NCI-H446 (cell line): ENCODE measurements around the gene RAB25.
"Not testable (repeated sequence)": the region's sequence is repeated elsewhere in the genome, so short reads cannot be mapped to it uniquely, and the experiment has no call there.

ENCODE experiments used
- DNase-seq, 2 experiments: peaks; one replicate each; lab custom pipeline; 2025; lab: John Stamatoyannopoulos, UW

The RAB25 gene

DNA sequence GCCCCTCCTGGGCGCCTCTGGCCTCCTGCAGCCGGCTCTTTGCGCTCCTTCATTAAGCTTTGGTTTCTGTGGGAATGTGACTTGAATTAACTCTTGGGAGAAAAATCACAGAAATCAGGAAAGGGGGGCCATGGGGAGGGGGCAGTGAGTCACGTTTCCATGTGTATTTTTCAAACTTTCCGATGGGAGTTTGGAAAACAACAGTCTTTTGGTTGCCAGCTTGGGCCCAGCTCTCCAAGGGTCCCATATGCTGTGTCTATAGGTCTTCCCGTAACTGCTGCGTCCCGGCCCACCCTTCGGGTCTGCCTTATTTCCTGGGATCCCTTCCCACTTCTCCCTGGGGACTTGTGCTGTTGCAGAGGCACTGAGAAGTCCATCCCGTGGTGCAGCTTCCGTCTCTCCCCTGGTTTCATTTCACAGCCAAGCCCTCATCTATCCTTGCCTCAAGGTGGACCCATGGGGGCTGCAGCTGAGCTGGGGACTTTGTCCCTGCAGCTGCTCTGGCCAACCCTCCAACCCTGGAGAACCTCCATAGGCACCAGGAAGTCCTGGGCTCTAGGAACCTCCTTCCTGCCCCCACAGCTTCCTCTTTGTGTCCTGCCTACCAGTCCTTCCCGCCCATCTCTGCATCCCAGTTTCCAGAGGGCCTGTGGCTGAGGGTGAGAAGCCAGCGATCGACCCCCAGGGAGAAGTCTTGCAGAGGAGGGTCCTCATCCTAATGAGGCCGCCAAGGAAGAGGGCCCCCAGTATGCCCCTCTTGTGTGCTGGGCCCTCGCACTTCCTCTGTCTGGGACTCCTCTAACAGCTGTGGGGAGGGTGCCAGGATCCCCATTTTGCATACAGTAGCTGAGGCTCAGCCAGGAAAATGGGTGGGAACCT, 41.9 kb downstream of the RAB25 start:
- DNase-seq, result no peak

DNA sequence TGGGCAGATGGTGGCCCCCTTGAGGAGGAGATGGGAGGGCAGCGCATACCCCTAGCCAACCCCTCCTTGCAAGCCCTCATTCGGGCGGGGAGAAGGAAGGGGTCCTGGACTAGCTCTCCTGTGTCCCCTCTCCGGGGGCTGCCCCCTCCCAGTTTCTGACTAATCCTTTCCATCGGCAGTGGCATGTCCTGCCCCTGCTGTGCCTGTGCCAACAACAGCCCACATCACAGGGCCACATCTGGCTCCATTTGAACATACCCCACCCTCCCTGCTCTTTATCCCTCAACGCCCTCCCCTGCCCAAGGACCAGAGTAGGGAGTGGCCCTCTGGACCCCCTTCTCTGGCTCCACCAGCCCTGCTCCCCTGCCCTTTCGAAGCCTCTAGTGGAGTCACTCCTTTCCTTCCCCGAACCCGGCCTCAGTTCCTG, 42.6 kb downstream of the RAB25 start:
- no peak for DNase-seq

DNA sequence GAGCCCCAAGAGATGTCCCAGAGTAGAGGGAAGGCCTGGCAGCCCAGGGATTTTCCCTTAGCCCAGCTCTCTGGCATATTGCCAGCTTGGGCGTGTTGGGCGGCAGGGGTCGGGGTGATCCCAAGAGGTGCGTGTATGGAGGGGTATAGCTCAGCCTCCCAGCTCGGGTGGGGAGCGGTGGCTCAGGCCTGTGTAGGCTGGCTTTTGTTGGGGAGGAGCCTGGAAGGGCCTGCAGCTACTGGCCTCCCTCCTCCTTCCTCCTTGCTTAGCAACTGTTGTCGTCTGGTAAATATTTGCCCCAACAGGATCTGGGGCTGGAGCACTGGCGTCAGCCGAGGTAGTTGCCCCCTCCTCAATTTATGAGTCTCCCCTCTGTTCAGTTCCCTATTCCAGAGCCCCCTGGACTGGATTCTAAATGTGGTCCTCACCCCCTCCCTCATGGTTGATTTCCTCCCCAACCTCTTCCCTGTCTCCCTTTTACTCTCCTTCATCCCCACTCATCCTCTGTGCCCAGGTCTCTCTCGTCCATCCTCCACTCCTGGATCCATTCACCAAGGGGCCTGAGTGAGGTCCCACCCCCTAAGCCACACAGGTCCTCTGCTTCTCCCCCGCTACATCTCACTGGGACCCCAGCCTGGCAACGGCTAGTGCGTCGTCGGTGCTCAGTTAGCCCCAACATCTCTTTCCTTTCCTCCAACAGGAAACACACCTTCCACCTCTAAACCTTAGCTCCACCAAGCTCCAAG, 43.3 kb downstream of the RAB25 start:
- no peak for DNase-seq

DNA sequence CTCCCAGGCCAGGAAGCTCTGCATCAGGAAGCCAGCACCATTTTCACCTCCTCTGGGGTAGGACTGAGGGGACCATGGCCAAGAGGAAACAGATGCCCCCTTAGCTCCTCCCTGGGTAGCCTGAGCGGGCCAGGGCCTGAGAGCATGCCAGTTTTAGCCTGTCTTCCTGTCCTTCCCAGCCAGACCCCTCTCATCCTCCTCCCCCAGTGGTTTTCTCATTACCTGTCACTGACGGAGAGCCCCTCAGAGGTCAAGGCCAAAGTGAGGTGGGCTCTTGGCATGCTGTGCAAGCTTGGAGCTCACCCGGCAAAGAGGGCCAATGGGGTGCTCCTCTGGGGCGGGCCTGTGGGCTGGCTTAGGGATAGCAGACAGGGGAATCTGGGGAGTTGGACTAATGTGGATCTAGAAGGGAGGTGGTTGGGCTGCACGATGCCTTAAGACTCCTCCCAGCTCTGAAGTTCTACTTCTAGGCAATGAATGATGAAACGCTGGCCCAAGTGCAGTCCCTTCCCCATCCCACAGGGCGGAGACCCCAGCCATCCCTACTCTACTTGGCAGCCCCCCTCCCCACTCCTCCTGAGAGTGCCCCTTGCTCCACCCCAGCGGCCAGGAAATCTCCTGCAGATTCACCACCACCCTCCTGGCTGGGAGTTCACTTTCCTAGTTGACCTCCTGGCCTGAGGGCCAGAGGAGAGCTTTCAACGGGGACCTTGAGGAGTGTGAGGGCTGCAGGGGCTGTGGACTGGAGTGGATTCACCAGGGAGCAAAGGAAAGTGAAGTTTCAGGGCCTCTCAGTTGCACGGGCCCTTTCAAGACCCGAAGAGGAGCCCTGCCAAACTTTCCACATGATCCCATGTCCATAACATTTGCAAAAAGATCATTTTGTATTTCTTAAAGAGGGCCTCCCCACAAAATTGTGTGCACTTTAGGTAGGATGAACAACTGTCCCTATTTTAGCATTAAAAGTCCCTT, 44.2 kb downstream of the RAB25 start:
- DNase-seq, result no peak

DNA sequence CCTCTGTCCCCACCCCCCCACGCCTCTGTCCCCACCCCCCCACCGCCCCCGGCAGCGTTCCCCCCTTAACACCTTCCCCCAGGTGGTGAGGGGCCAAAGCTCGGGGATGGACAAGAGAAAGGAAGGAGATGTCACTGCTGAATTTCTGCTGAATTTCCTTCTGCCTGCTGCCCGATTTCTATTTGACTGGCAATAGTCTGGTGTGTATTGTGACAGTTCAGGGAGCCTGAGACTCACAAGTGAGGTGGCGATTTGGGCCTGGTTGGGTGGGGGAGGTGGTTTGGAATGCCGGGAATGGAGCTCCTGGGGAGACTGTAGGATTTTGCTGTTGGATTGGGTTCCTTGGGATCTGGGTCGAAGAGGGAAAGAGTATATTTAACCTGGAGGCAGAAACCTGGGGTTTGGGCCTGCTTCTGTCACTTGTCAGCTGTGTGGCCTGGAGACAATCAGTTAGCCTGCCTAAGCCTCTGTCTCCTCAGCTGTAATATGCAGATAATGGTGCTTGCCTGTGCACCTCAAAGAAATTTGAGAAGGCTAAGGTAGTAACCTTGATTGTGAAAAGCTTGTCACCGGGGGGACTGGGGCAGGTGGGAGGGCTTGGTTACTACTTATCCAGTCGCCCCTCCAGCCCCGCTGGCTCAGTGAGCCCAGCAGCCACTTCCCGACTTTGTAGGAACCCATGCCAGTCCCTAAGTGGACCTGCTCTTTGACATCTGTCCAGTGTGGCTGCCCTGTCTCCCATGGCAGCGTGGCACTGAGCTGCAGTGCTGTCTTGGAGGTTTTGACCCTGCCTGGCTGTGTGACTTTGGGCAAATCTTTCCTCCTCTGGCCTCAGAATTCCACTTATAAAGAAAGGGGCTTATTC, 45.9 kb downstream of the RAB25 start:
- DNase-seq, result no peak

DNA sequence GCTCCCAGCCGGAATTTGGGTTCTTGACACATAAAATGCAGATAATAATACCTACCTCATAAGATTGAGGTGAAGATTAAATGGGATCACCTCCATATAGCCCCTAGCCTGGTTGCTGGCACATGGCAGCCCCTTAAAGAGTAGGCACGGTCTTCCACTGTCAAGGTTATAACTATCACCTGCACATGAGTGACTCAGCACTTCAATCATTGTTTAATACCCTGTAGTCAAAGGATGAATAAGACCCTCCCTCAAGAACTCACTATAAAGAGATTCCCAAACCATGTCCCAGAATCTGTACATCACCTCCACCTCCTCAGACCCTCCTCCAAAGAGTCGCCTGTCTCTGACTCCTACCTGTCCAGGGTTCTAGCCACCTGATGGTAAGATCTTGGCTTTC, 47.1 kb downstream of the RAB25 start:
- DNase-seq, result no peak

DNA sequence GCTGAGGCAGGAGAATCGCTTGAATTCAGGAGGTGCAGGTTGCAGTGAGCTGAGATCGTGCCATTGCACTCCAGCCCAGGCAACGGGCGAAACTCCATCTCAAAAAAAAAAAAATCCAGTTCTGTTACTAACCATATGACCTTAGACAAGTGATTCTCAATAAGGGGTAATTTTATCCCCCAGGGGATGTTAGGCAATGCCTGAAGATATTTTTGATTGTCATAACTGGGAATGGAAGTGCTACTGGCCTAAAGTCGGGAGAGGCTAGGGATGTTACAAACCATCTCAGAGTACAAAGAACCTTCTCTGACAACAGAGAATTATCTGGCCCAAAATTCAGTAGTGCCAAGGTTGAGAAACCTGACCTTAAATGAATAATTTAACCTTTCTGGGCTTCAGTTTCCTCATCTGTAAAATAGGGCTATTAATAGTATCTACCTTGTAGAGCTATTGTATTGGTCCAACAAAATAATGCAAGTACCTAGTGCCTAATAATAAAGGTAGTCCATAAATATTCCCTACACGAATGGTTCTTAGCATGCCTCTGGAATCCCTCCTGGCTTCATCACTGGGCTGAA, 47.8 kb downstream of the RAB25 start:
- DNase-seq, result no peak

DNA sequence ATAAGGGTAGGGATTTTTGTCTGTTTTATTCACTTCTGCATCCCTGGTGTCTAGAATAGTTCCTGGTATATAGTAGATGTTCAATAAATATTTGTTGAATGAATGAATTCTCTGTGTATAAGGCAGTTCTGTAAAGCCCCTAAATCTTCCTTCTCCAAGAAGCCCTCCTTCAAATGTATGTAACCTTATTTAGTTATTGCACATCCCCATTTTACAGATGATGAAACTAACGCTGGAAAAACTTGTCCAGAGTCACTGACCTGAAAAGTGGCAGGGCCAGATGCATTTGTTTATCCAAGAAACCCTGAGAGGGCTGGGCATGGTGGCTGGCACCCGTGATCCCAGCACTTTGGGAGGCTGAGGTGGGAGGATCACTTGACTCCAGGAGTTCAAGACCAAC, 49.3 kb downstream of the RAB25 start:
- DNase-seq, result no peak

DNA sequence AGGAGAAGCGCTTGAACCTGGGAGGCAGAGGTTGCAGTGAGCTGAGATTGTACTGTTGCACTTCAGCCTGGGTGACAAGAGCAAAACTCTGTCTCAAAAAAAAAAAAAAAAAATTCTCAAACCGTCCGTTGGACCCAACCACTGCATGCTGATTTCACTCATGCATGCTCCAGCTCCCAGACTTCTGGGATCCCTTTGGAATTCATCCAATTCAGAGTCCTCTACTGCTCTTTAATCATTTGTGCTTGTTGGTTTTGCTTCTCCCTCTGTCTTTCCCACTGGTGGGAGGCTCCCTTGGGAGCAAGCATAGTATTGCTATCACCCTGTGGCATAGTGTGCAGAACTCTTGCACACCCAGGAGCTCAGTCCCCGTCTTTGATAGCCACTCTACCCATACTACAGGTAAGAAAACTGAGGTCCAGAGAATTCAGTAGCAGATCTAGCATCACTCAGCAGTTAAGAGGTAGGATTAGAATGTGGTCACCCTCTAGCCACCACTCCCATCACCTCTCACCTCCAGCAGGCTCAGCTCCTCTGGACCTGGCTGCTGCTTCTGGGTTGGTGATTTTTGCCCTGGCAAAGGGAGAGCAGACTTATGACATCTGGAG, 50.5 kb downstream of the RAB25 start:
- DNase-seq, result peak in 1 of 2 experiments; percentile 31

DNA sequence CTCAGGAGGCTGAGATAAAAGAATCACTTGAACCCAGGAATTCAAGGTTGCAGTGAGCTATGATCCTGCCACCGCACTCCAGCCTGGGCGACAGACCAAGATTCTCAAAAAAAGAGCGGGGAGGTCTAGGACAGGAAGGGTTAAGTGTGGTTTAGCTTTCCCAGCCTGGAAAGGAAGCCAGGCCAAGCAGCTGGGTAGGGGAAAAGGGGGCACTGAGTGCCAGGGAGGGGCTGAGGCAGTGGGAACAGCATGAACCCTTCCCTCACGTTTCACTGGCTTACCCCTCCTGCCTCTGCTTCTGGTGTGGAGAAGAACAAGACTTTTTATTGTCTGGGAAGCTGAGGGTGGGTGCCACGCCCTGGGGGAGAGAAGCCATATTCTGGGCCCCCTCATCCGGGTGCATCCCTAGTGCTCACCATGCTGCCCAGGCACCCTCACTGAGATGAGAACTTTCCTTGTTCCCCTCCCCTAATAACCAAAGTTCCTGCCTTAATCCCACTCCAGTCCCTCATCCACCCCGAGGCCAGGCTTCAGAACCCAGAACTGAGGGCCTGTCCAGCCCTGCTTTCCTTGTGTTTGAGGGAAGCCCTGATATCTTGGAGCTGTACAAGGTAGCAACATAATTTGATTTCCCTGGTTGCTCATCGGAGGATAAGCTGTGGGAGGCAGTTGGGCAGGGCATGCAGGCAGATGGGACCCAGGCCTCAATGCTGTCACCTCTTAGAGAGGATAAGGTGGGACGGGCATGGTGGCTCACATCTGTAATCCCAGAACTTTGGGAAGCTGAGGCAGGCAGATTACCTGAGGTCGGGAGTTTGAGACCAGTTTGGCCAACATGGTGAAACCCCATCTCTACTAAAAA, 51.5 kb downstream of the RAB25 start:
- DNase-seq, result no peak

DNA sequence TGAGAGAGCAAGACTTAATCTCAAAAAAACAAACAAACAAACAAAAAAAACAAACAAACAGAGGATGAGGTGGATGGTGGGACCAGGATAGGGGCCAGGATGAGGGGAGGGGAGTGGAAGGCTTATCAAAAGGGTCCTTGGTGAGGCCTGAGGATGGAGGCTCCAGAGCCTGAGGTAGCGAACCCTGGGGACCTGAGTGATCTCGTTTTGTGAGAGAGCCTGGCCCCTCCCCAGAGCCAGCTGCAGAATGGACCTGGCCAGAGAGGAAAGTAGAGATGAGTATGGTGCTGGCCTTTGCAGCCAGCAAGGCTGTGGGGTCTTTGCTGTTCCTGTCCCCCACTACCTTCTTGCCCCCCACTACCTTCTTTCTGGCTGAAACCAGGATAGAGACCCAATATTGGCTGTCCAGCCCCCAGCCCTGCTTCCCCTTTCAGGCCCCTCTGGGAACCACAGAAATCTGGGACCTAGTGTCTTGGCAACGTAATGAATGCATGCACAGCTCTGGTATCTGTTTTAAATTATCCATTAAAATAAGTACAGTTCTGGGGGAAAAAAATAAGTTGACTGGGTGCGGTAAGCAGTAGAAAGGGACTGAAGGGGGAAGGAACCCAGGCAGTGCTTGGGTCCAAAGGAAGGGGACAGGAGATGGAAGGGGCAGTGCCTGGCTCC, 52.5 kb downstream of the RAB25 start:
- no peak for DNase-seq

DNA sequence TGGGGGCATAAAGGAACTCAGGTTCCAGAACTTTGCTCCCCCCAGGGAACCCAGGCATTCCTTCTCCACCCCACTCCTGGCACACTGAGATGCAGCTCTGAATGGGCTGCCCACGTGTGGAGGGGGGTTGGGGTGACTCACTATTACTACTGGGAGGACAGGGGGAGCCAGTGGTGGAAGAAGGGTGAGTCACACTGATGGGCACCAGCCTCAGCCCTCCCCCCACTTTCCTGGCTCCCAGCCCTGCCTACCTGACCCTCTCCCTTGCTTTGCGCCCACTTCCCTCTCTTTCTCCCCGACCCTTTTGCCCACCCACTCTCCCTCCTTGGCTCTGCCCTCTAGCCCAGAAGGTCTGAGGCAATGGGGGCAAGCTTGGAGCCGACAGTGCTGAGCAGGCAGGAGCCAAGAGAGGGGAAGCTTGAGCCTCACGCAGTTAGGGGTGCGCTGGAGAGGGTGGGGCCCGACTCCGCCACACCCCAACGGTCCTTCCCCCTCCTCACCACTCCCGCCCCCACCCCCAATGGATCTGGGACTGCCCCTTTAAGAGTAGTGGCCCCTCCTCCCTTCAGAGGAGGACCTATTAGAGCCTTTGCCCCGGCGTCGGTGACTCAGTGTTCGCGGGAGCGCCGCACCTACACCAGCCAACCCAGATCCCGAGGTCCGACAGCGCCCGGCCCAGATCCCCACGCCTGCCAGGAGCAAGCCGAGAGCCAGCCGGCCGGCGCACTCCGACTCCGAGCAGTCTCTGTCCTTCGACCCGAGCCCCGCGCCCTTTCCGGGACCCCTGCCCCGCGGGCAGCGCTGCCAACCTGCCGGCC, 53.4 kb downstream of the RAB25 start, which contains the start of gene LMNA:
Gene LMNA, plus strand, starts transcription at position 611 of the 818 bp plus-strand sequence. CDS start 208 bp downstream, outside the sequence.
- peak; percentile 80 to 87 for DNase-seq

DNA sequence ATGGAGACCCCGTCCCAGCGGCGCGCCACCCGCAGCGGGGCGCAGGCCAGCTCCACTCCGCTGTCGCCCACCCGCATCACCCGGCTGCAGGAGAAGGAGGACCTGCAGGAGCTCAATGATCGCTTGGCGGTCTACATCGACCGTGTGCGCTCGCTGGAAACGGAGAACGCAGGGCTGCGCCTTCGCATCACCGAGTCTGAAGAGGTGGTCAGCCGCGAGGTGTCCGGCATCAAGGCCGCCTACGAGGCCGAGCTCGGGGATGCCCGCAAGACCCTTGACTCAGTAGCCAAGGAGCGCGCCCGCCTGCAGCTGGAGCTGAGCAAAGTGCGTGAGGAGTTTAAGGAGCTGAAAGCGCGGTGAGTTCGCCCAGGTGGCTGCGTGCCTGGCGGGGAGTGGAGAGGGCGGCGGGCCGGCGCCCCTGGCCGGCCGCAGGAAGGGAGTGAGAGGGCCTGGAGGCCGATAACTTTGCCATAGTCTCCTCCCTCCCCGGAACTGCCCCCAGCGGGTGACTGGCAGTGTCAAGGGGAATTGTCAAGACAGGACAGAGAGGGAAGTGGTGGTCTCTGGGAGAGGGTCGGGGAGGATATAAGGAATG, 54.1 kb downstream of the RAB25 start:
- DNase-seq, result no peak

DNA sequence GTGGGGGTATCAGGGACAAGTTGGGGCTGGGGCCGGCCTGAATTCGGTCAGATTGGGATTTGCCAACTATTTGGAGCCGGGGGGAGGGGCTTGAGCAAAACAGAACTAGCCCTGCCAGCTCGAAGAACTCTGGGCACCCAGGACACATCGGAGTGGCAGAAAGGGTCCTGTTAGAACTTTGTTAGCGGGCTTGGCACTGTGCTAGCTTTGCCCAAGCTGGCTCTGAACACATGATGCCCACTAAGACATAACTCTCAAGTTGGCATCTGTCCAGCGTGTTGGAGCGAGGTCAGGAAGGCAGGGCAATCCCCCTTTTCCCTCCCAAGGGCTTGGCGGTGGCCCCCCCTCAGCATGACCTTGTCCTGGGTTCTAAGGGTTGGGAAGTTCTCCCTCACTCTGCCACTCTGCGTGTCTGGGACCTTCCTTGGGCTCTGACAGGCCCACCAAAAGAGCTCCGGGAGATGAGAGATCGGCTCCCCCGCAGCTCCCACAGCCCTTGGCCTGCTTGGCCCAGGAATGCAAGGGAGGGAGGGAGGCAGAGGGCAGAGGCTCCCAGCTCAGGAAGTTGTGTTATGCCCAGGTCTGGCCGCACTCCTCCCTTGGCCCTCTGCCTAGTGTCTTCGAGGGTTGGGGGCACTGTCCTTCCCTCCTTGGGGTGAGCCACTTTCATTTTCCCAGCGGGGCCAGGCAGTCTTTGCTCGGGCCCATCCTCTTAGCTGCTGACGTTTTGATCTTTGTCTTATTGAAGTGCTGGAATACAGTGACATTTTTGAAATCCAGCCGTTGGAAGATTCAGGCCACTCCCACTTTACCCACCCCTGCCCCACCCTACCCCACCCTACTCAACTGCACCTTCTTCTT, 54.8 kb downstream of the RAB25 start:
- DNase-seq, result peak in 1 of 2 experiments; percentile 47

DNA sequence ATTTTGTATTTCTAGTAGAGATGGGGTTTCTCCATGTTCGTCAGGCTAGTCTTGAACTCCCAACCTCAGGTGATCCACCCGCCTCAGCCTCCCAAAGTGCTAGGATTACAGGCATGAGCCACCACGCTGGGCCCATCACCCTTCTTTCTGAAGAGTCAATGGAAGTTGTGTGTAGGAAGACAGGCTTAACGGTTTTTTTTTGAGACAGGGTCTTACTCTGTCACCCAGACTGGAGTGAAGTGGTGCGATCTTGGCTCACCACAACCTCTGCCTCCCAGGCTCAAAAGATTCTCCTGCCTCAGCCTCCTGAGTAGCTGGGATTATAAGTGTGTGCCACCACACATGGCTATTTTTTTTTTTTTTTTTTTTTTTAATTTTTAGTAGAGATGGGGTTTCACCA, 55.8 kb downstream of the RAB25 start:
- not testable (repeated sequence) for DNase-seq
